HepG2 (cell line): ENCODE measurements around the gene RAN. TPM values are rescaled to one million over a fixed set of nuclear protein-coding genes. Genes with fewer than 3 reads are reported as not detected.
A peak's percentile ranks its signal among the peaks of the same experiment; 100 is the strongest.

Experiments used
- AGO1 ChIP-seq: fragments of 200-400 bp; formaldehyde crosslinking; IDR thresholded peaks from 2 replicates; pipeline ENCODE4 v1.6.1; 2017; ENCODE audit warnings: mild to moderate bottlenecking, low read depth, low read length, moderate library complexity; ENCODE audit not compliant: poor library complexity, severe bottlenecking
- BCL6 ChIP-seq: IDR thresholded peaks from 2 replicates; pipeline ENCODE4 v1.6.1; 2016; ENCODE audit warnings: missing genetic modification reagents, missing compliant biosample characterization
- CCAR2 ChIP-seq: fragments of 200-400 bp; formaldehyde crosslinking; optimal IDR thresholded peaks from 2 replicates; pipeline ENCODE3; 2018; ENCODE audit warnings: low read depth, mild to moderate bottlenecking, low read length, moderate library complexity
- CHD2 ChIP-seq: IDR thresholded peaks from 2 replicates; pipeline ENCODE4 v1.6.1; 2011; ENCODE audit warnings: low read depth, low read length, improper control_type of control experiment
- CREB1 ChIP-seq, 2 experiments: fragments of 450-650 bp in 1 of 2; IDR thresholded peaks; 2 replicates each; pipeline ENCODE4 v1.6.1; 2016 to 2017; ENCODE audit warnings: control low read depth in 1 of 2, mild to moderate bottlenecking in 1 of 2, missing compliant biosample characterization in 1 of 2, missing genetic modification characterization in 1 of 2
- ETS1 ChIP-seq: sonication (generic); formaldehyde crosslinking; IDR thresholded peaks from 2 replicates; pipeline ENCODE4 v1.4.0; 2020; ENCODE audit warnings: missing genetic modification reagents
- ETV5 ChIP-seq: IDR thresholded peaks from 2 replicates; pipeline ENCODE4 v1.6.1; 2018; ENCODE audit warnings: missing biosample characterization, missing genetic modification reagents, inconsistent platforms, borderline replicate concordance
- FOXK1 ChIP-seq: sonication (generic); formaldehyde crosslinking; IDR thresholded peaks from 2 replicates; pipeline ENCODE4 v1.4.0; 2020; ENCODE audit warnings: low read depth, missing genetic modification reagents, borderline replicate concordance
- HNRNPL ChIP-seq: fragments of 200-400 bp; formaldehyde crosslinking; IDR thresholded peaks from 2 replicates; pipeline ENCODE4 v1.6.1; 2017; ENCODE audit warnings: mild to moderate bottlenecking, low read depth, low read length
- MLLT10 ChIP-seq: sonication (generic); formaldehyde crosslinking; IDR thresholded peaks from 2 replicates; pipeline ENCODE4 v1.4.0; 2020; ENCODE audit warnings: missing genetic modification reagents
- NFATC3 ChIP-seq: sonication (generic); formaldehyde crosslinking; IDR thresholded peaks from 2 replicates; pipeline ENCODE4 v1.5.1; 2020; ENCODE audit warnings: mild to moderate bottlenecking, missing genetic modification reagents
- PHF20 ChIP-seq: sonication (generic); formaldehyde crosslinking; IDR thresholded peaks from 2 replicates; pipeline ENCODE4 v1.5.0; 2020; ENCODE audit warnings: mild to moderate bottlenecking, missing genetic modification reagents
- PLSCR1 ChIP-seq: sonication (generic); formaldehyde crosslinking; IDR thresholded peaks from 2 replicates; pipeline ENCODE4 v1.5.0; 2020; ENCODE audit warnings: missing genetic modification reagents, mild to moderate bottlenecking, borderline replicate concordance
- SYNCRIP ChIP-seq: fragments of 200-400 bp; formaldehyde crosslinking; IDR thresholded peaks from 2 replicates; pipeline ENCODE4 v1.6.1; 2018; ENCODE audit warnings: mild to moderate bottlenecking, low read depth, low read length; ENCODE audit not compliant: insufficient read depth
- TIGD3 ChIP-seq: sonication (generic); formaldehyde crosslinking; IDR thresholded peaks from 2 replicates; pipeline ENCODE4 v1.5.1; 2020; ENCODE audit warnings: mild to moderate bottlenecking, missing genetic modification reagents, borderline replicate concordance
- TOE1 ChIP-seq: sonication (generic); formaldehyde crosslinking; IDR thresholded peaks from 2 replicates; pipeline ENCODE4 v1.4.0; 2020; ENCODE audit warnings: mild to moderate bottlenecking, missing genetic modification reagents
- XBP1 ChIP-seq: sonication (generic); formaldehyde crosslinking; IDR thresholded peaks from 2 replicates; pipeline ENCODE4 v1.5.0; 2020; ENCODE audit warnings: missing genetic modification reagents
- ZFP36L1 ChIP-seq: sonication (generic); formaldehyde crosslinking; IDR thresholded peaks from 2 replicates; pipeline ENCODE4 v1.8.0; 2022; ENCODE audit warnings: mild to moderate bottlenecking, missing genetic modification reagents, moderate library complexity
- ZFP36L2 ChIP-seq: sonication (generic); formaldehyde crosslinking; IDR thresholded peaks from 2 replicates; pipeline ENCODE4 v1.4.0; 2020; ENCODE audit warnings: missing genetic modification reagents
- ZFP90 ChIP-seq: sonication (generic); formaldehyde crosslinking; IDR thresholded peaks from 2 replicates; pipeline ENCODE4 v1.8.0; 2022; ENCODE audit warnings: missing genetic modification reagents, mild to moderate bottlenecking, inconsistent platforms, borderline replicate concordance
- ZNF496 ChIP-seq: sonication (generic); formaldehyde crosslinking; IDR thresholded peaks from 2 replicates; pipeline ENCODE4 v1.8.1; 2023; ENCODE audit warnings: mild to moderate bottlenecking, moderate library complexity, missing genetic modification reagents; ENCODE audit not compliant: insufficient replicate concordance
- ZNF589 ChIP-seq: sonication (generic); formaldehyde crosslinking; conservative IDR thresholded peaks from 2 replicates; pipeline ENCODE4 v1.8.0; 2022; ENCODE audit warnings: mild to moderate bottlenecking, moderate library complexity, missing genetic modification reagents
- ZNF629 ChIP-seq: sonication (generic); formaldehyde crosslinking; conservative IDR thresholded peaks from 2 replicates; pipeline ENCODE4 v1.5.0; 2020; ENCODE audit warnings: missing genetic modification reagents
- ZNF879 ChIP-seq: sonication (generic); formaldehyde crosslinking; IDR thresholded peaks from 2 replicates; pipeline ENCODE4 v1.8.1; 2023; ENCODE audit warnings: missing genetic modification reagents
- polyA plus RNA-seq, 8 experiments: library from polyadenylated mRNA; depleted of rRNA in 3 of 8; stranded (reverse) in 7 of 8; unstranded in 1 of 8; fragments of >200 nt; fragmentation: Illumina TruSeq in 4 of 8; extraction: Trizol in 4 of 8; gene quantifications; 2 replicates each; pipeline versions ENCODE4 v1.2.1 to v1.2.3, GENCODE V29; 2011 to 2016; ENCODE audit warnings: low read depth in 4 of 8, missing spikeins in 1 of 8, mixed read lengths in 1 of 8; ENCODE audit not compliant: insufficient read depth in 1 of 8
- total RNA-seq, 5 experiments: library from RNA; depleted of rRNA; stranded (reverse); fragments of >200 nt; fragmentation: Illumina TruSeq; extraction: Trizol; gene quantifications; 2 replicates each; pipeline ENCODE4 v1.2.3, GENCODE V29; 2016; ENCODE audit warnings: low read depth in 1 of 5
- TF ChIP-seq, protein P1 (sequence below): sonication (generic); formaldehyde crosslinking; IDR thresholded peaks from 2 replicates; pipeline ENCODE4 v1.4.0; 2020; ENCODE audit warnings: missing genetic modification reagents, mild to moderate bottlenecking, borderline replicate concordance

Gene RAN
- total and polyA plus RNA-seq, 2 of the 13 experiments (the other 11 are each of a cell fraction or from before 2014, with no cell fraction given), result 1,335 to 1,630 TPM

- TF ChIP-seq TOE1 (CRISPR knock-in tag) (no peak), NFATC3 (CRISPR knock-in tag) (no peak), CHD2 (no peak), SYNCRIP (no peak), ZNF879 (CRISPR knock-in tag) (no peak), ZFP36L1 (CRISPR knock-in tag) (no peak), ZFP90 (no peak), FOXK1 (CRISPR knock-in tag) (no peak; the same call in 1 of the 2 replicates), PLSCR1 (CRISPR knock-in tag) (no peak), ZNF496 (CRISPR knock-in tag) (no peak), CREB1 (IDR thresholded peaks at IDR 0.05) (no peak), CREB1 (CRISPR knock-in tag; IDR thresholded peaks at IDR 0.05) (no peak), BCL6 (CRISPR knock-in tag) (peak; percentile 41; the same call in 1 of the 2 replicates), ZFP36L2 (CRISPR knock-in tag) (no peak), ZNF629 (CRISPR knock-in tag) (no peak), HNRNPL (no peak), ETS1 (CRISPR knock-in tag) (no peak), MLLT10 (CRISPR knock-in tag) (no peak), XBP1 (CRISPR knock-in tag) (no peak), TIGD3 (CRISPR knock-in tag) (no peak), ZNF589 (CRISPR knock-in tag) (no peak), ETV5 (CRISPR knock-in tag) (0 out of 2 replicates have a peak, but pooled peaks have one; percentile 11), AGO1 (no peak), PHF20 (CRISPR knock-in tag) (no peak), CCAR2 (no peak)
- TF ChIP-seq, protein P1, sequence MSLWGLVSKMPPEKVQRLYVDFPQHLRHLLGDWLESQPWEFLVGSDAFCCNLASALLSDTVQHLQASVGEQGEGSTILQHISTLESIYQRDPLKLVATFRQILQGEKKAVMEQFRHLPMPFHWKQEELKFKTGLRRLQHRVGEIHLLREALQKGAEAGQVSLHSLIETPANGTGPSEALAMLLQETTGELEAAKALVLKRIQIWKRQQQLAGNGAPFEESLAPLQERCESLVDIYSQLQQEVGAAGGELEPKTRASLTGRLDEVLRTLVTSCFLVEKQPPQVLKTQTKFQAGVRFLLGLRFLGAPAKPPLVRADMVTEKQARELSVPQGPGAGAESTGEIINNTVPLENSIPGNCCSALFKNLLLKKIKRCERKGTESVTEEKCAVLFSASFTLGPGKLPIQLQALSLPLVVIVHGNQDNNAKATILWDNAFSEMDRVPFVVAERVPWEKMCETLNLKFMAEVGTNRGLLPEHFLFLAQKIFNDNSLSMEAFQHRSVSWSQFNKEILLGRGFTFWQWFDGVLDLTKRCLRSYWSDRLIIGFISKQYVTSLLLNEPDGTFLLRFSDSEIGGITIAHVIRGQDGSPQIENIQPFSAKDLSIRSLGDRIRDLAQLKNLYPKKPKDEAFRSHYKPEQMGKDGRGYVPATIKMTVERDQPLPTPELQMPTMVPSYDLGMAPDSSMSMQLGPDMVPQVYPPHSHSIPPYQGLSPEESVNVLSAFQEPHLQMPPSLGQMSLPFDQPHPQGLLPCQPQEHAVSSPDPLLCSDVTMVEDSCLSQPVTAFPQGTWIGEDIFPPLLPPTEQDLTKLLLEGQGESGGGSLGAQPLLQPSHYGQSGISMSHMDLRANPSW (CRISPR knock-in tag), result no peak
These were observed 44.5 kb downstream of the RAN start (continued) for GRCh38 chr12:130916241-130916911.
